ENCODE results near the gene WFS1. TPM values are rescaled to one million over a fixed set of nuclear protein-coding genes. Genes with fewer than 3 reads are reported as not detected.

Gene WFS1
- total and polyA plus RNA-seq, 2 of the 8 experiments (the other 6 are each of a cell fraction or from before 2014, with no cell fraction given), result 29.1 to 43.1 TPM

DNA sequence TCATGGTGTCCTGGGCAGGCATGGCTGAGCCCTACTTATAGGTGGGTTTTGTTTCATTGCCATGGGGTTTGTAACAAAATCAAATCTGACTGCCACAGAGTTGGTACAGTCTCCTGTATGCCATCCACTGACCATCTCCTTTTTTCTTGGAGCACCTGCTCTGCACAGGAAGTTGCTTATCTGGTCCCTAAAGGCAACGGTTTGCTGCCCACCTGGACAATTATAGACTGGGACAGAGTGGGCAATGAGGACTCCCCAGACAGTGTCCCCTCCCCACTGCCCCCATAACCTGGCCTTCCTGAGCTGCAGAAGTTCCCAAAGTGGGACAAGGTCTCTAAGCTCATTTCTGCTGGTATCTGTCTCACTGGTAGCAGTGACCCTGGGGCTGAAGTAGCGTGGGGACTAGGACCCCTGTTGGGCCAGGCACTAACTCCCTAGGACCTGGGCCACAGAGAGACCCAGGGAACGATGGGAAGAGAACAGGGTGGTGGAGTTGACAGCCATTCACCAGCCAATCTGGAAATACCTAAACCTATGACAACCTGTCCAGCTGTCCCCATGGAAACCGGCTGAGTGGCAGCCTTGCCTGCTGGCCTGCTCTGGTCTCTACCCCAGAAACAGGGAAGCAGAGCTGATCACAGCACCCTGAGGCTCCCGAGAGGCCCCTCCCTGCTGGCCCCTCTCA lies 64.7 kb downstream of the WFS1 start (continued):
- TF ChIP-seq SAP30 (IDR thresholded peaks at IDR 0.05; ENCODE audit: insufficient read depth, insufficient replicate concordance, low read length), result no peak
- TF ChIP-seq BRCA1 (IDR thresholded peaks at IDR 0.05; ENCODE audit: low read depth, low read length), result no peak
- no peak for TF ChIP-seq CBX8 (IDR thresholded peaks at IDR 0.05; ENCODE audit: borderline replicate concordance, low read depth, low read length)
- TF ChIP-seq POLR2A (IDR thresholded peaks at IDR 0.05; ENCODE audit: control extremely low read depth in 1 of 2, low read depth in 2 of 2, low read length in 2 of 2), result no peak
